NCI-H1105 (cell line): ENCODE data around the gene TCEA2.

ENCODE experiments used
- DNase-seq: peaks from one replicate; lab custom pipeline; 2025; lab: John Stamatoyannopoulos, UW

Gene TCEA2

DNA sequence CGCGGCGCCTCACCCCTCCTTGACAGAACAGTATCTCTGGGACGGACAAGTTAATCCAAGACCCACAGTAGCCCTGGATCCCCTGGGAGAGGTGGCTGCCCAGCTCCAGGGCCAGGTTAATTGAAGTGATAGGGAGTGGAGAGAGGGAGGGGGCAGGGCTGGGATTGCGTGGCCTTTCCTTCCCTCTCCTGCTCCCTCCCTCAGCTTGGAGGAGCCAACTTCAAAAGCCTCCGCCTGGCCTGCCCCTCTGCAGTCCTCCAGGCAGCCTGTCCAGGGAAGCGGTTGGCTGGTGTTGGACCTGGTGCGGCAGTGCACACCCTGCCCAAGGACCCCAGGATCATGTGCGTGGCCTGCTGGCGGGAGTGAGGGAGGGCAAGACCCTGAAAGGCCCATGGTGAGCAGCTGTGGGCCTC is 27.1 kb upstream of the TCEA2 start, which contains the start of gene C20orf204:
C20orf204 (plus strand) TSS at position 250 of the 413 bp plus-strand sequence; CDS start at position 392, 142 bp downstream.
- no peak for DNase-seq

DNA sequence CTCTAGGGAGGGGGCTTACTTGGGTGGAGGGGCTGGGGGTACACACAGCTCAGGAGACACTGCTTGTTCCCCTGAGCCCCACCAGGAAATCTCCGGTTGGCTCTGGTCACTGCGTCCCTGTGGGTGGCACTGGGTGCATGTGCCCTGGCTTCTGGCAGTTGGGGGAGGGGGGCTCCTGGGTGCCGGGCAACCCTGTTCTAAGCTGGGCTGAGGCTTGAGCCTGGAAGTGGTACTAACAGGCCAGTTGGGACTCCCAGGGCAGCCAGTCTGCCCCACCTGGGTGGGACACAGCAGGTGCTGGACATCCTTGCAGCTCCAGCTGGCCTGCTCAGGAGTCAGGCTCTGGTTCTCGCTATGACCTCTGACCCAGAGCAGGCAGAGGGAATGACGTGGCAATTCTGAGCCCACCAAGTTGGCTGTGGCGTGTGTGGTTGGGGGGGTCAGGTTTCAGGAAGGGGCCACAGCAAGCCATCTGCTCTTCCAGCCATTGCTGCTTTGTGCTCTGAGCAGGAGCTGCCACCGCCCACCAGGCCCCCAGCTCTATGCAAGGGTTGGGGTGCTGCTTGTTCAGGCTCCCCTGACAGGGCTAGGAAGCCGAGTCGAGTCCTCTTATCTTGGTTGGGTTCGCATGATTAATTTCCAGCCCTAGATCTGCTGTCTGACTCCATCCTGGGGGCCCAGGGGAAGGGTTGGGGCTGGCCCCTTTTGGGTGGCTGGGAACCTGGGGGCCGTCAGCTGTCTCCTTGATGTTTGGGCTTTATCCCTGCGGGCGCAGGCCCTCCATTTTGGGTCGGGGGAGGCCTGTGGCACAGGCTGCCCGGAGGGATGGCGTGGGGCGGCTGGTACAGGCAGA is 26.4 kb upstream of the TCEA2 start:
- DNase-seq: no peak

GRCh38 chr20:64037199-64037497 is 25.9 kb upstream of the TCEA2 start:
- DNase-seq: no peak

GRCh38 chr20:64037498-64038213 is 25.3 kb upstream of the TCEA2 start:
- peak; percentile 36 for DNase-seq

GRCh38 chr20:64038224-64038564 is 24.8 kb upstream of the TCEA2 start:
- no peak for DNase-seq

DNA sequence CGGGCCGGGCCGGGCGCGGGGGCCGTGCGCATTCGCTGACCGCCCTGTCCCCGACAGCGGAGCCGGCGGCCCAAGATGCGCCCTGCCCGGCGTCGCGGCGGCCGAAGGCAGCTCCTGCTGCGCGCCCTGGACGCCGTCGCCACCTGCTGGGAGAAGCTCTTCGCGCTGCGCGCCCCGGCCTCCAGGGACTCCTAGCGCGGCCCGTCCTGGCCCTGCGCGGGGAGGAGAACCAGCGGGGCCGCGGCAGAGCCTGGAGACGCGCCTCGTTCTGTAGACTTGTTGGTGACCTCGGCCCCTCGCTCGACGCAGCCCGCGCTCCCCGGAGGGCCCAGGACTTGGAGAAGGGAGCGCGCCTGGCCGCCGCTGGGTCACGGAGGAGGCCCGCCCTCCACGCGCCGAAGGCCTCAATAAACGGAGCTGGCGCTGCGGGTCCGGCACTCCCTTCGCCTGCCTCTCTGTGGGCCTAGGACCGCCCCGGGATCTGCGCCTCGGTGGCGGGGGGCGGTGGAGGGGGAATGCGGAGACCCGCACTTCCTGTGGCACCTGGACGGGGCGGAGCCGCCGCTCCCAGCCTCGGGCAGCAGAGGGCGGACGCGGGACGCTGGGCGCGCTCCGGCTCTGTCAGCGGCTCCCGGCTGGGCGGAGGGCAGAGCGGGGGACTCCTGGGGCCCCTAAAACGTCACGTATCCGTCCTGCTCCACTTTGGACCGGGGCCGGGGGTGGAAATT is 24.3 kb upstream of the TCEA2 start:
- DNase-seq: peak; percentile 61

DNA sequence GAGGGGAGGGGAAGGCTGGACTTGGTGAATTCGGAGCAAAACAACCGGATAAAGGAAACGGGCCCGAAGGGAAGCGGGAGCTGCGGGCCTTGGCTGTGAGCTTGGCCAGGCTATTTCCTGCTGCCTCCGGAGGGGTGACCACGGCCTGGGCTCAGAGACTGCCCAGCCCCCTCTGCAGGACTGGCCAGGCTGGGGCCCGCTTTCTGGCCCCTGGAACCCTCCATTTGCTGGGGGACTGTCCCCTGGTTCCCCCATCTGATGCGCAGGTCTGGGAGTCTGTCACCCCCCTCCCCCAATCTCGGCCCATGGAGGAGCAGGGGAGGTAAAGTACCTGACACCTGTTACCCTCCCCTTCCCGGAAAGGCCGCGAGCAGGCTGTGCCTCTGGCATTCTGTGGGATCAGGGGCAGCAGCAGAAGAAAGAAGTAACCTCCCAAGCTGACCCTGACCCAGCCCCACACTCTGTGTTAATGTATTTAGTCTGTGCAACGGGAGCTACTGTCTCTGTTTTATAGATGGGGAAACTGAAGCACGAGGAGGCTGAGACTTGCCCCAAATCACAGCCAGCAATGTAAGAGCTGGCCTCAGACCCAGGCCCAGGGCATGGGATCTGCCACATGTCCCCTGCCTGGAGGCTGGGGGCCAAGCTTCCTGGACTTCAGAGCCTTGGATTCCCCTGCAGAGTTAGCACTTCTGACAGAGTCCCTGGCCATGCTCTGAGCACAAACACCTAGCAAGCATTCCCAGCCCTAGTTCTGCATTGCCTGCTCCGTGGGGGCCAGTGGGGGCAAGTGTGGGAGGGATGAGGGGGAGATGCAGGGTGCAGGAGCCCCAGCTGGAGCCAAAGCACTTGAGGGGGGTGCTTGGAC is 23.5 kb upstream of the TCEA2 start:
- DNase-seq: no peak

- DNase-seq: no peak
These were observed 22.6 kb upstream of the TCEA2 start for GRCh38 chr20:64040231-64041039.

- no peak for DNase-seq
These were observed 21.8 kb upstream of the TCEA2 start for GRCh38 chr20:64041040-64041780.

DNA sequence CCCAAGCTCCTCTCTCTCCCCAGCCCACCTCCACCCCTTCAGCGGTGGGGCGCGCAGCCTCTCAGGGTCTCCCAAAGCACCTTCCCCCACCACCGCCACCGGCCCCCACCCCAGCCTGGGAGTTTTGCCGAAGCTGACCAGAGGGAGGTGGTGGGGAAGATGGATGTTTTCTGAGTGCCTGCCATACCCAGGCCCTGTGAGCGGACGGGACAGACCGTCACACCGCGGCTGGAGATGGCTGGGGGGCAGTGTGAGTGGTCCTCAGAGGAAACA is 21.3 kb upstream of the TCEA2 start:
- DNase-seq: no peak

GRCh38 chr20:64042054-64042781 is 20.8 kb upstream of the TCEA2 start:
- DNase-seq: no peak

DNA sequence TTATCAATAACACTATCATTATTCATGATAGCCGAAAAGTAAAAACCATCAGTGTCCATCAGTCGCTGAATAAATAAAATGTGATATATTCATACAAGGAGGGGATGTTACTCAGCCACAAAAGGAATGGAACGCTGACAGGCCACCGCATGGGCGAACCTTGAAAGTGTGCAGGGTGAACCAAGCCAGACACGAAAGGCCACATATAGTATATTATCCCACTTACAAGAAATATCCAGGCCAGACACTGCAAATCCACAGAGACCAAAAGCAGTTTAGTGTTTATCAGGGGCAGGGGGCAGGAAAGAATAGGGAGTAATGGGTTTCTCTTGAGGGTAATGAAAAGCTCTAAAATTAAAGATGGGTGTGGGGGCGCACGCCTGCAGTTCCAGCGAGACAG is 19.2 kb upstream of the TCEA2 start:
- DNase-seq: no peak

DNA sequence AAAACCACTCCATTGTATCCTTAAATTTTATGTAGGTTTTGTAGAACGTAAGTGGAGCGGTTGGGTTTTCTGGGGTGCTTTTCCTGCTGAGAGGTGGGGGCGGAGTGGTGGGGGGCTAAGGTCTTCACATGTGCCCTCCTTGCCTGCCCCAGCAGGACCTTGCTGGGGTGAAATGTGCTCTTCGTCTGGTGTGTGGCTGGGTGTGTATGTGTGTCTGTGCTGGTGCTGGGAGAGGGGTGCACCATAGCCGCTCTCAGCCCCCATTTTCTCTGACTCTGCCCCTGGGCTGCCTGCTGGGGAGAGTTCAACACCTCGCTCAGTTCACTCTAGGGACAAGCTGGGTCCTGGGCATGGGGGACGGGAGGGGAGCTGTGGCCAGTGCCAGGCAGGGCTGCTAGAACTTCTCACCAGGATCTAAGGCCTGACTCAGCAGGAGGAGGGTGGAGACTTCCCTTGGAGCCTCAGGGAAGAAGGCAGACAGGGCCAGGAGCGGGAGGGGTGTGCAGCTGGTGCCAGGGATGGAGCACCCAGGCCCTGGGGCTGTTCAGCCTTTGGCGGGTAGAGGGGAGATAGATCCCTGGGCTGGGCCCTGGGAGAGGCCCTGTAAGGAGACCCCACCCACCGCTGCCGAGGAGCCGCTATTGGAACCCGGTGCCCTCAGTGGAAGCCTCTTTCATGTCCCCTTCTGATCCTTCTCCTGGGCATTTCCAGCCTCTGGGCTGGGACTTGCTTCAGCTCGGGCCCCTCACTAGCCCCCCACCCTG is 18.3 kb upstream of the TCEA2 start:
- DNase-seq: no peak

- DNase-seq: no peak
These were observed 17.5 kb upstream of the TCEA2 start for GRCh38 chr20:64045346-64046011.

GRCh38 chr20:64047046-64047389 is 16.0 kb upstream of the TCEA2 start:
- no peak for DNase-seq

DNA sequence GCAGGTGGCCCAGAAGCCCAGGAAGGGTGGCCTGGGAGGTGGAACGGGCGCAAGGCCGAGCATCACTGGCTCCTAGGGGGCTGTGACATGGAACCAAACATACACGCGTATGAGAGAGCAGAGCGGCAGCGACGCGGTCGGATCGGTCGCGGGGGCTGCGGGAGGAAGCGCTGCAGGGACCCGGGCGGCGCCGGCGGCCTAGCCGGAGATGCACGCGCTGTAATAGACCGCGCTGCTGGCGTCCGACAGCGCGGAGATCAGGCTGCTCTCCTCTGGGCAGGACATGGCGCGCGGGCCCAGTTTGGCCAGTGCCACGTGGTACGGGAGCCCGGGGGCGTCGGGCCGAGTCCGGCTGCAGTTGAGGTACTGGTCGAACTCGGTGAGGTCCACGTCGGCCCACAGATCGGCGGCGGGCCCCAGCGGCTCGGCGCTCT is 15.0 kb upstream of the TCEA2 start:
- no peak for DNase-seq

GRCh38 chr20:64048402-64049044 is 14.5 kb upstream of the TCEA2 start:
- no peak for DNase-seq
